Stimulated activated CD4-positive, alpha-beta T cell treated with anti-CD3 and anti-CD28 coated beads, Interleukin-2, amount 100 ng/mL, for 24 hours (primary cell): ENCODE data around the gene GNG13.
"Not testable (repeated sequence)": the region's sequence is repeated elsewhere in the genome, so short reads cannot be mapped to it uniquely, and the experiment has no call there.

Experiments
- DNase-seq, 2 donors: peaks; one replicate each; pipeline ENCODE4 v3.0.0-alpha.2; 2020

The GNG13 gene

DNA sequence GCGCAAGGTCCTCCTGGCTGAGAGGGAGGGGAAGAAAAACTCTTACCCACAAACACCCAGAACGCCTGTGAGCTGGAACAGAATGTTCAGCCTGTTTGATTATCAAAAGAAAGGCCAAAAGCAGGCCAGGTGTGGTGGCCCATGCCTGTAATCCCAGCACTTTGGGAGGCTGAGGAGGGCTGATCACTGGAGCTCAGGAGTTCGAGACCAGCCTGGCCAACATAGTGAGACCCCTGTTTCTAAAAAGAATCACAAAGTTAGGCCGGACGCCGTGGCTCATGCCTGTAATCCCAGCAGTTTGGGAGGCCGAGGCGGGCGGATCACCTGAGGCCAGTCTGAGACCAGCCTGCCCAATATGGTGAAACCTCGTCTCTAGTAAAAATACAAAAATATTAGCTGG lies 24.2 kb downstream of the GNG13 start:
- not testable (repeated sequence) for DNase-seq

DNA sequence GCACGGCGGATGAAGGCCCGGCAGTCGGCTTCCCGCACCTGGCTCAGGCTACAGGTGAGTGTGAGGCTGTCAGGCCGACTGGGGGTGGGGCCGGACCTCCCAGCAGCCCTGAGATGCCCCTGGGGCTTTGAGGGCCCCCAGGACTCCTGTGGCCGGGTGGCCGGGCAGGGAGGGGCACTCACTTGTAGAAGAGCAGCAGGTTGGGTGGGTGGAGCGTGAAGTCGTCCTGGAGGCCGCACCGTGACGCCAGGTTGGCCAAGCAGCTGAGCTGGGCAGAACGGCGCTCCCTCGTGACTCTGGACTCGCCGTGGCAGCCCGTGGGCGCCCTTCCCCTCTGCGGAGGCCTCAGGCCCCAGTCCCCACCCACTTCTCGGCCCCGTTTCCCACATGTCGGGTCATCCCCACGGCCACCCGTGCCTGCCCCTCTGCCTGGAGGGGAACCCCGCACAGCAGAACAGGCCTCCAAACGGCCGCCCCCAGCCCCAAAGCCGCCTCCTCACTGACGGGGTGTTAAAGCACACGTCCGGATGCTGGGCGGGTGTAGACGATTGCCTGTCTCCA lies 25.2 kb downstream of the GNG13 start:
- no peak for DNase-seq

DNA sequence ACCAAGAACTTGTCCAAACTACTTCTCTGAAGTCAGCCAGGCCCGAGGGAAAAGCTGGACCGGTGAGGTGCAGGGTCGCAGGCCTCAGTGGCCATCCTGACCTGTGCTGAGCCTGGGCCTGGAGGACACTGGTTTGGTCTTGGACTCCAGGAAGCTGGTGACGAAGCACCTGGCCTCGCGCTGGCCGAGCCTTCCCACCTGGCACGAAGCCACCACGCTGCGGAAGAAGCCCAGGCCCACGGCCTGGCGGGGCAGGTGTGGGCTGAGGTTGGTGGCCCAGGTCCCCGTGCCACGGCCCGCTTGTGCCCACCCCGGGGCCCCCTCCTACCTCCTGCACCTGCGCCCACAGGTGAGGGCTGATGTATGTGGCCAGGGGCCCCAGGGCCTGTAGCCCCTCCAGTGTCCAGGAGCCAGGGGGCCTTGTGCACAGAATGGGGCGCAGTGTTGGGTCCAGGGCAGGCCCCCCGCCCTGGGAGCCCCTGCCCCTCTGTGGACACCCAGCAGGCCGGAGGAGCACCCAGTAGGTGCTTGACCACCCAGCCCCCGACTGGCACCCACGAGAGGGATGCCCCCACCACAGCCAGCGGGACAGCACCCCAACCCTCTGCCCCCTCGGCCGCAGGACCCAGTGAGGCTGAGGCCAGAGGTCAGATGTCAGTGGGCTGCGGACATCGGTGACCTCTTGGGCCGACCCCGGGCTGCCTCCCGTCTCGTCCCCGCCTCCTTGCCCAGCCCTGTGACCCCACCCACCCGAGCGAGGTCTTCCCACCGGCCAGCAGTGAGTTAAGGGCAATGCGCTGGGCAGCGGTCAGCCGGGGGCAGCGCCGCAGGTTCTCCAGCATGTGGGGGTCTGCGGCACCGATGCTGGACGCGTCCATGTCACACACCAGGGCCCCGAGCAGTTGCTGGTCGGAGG lies 26.2 kb downstream of the GNG13 start:
- no peak for DNase-seq

DNA sequence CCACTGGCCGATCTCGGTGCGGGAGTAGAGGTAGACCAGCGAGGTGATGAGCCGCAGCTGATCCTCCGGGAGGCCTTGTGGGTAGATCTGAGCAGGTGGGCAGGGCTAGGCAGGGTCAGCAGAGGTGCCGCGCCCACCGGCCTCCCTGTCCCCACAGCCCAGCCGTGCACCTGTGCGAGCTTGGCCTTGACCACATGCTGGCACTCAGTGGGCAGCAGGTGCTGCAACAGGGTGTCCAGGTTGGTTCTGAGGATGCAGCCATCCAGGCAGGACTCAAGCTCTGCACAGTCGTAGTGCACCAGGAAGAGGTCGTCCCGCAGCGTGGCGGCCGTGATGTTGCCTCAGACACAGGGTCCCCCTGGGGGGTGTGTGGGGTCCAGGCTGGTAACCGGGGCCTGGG lies 27.6 kb downstream of the GNG13 start:
- DNase-seq: no peak

DNA sequence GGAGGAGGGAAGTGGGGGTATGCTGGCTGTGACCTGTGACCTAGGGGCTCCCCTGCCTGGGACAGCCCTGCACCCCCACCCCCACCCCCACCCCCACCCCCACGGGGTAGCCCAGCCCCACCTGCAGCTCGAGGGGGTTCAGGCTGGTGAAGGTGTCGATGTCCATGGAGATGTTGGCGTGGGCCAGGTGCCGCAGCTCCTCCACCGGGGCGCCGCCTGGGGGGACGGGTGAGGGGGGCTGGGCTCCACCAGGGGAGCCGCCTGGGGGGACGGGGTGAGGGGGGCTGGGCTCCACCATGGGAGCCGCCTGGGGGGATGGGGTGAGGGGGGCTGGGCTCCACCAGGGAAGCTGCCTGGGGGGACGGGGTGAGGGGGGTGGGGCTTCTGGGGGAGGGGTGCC lies 30.1 kb downstream of the GNG13 start:
- no peak for DNase-seq

DNA sequence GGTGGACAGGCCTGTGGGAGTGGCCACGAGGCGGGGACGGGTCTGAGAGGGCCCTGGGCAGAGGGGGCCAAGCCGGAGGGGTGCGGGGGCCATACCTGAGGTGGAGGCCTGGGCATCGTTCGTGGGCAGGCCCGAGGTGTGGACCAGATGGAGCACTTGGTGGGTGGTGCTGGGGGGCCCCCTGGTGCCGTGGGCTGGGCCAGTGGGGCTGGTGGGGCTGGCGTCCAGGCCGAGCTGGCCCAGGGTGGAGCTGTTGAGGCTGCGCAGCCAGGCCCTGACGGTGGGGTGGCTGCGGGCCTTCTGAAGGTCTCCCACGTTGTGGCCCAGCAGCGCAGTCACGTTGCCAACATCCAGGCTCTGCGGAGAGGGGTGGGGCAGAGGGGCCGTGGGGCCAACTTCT lies 30.6 kb downstream of the GNG13 start:
- DNase-seq: no peak

DNA sequence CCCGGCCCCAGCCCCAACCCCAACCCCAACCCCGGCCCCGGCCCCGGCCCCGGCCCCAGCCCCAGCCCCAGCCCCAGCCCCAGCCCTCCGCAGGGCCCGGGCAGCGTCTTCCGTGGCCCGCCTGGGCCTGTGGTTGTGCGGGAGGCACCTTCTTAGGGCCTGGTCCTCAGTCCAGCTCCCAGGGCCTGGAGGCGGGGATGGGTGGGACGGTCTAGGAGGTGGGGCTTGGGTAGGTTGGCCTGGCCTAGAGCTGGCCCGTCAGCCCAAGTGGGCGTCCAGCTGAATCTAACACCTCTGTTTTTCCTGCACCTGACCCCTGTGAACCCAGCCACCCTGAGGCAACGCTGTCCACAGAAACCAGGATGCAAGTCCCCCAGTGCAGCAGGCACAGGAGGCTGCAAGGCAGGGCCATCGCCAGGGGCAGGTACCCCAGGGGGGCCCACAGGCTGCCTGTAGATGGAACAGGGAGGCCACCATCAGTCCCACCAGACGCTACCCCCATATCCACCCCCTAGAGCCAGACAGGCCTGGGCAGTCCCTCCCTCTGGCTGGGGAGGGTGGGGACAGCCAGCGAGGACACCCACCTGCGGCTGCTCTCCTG lies 31.2 kb downstream of the GNG13 start:
- DNase-seq: no peak

DNA sequence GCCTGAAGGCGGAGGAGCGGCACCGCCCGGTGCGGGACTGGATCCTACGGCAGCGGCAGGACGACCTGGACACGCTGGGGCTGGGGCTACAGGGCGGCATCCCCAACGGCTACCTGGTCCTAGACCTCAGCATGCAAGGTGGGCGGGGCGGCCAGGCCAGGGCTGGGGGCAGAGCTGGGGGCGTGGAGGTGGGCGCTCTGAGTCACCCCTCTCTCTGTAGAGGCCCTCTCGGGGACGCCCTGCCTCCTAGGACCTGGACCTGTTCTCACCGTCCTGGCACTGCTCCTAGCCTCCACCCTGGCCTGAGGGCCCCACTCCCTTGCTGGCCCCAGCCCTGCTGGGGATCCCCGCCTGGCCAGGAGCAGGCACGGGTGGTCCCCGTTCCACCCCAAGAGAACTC lies 32.1 kb downstream of the GNG13 start:
- no peak for DNase-seq

DNA sequence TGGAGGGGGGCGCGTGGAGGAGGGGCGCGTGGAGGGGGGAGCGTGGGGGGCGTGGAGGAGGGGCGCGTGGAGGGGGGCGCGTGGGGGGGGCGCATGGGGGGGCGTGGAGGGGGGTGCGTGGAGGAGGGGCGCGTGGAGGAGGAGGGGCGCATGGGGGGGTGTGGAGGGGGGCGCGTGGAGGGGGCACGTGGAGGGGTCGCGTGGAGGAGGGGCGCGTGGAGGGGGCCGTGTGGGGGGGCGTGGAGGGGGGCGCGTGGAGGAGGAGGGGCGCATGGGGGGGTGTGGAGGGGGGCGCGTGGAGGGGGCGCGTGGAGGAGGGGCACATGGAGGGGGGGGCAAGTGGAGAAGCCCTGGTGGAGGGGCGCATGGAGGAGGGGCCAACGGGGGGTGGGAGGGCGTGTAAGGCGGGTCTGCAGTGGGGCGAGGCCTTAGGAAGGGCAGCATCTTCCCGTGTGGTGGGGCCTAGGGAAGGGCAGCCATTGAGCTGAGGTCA lies 32.7 kb downstream of the GNG13 start:
- no peak for DNase-seq

DNA sequence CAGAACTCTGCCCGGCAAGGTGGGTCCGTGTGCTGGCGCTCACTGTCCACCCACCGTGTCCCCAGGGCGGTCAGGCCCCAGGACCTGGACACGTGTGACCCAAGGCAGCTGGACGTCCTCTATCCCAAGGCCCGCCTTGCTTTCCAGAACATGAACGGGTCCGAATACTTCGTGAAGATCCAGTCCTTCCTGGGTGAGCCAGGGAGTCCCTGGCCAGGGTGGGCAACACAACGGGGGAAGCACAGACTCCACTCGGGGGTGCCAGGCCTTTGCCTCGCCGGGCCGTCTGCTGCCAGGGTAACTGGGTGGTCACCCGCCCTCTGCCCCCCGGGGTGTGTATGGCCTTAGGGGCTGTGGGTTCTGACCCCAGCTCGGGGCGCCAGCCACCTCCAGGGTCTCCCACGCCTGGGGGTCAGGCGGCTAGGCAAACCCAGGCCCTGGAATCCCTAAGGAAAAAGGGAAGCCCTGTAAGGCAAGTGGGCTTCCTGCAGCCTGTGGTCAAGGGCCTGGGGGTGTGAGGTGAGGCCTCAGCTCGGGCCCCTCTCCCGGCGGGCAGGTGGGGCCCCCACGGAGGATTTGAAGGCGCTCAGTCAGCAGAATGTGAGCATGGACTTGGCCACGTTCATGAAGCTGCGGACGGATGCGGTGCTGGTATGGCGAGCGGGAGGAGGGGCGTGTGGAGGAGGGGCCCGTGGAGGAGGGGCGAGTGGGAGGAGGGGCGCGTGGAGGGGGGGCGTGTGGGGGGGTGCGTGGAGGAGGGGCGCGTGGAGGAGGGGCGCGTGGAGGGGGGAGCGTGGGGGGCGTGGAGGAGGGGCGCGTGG lies 33.5 kb downstream of the GNG13 start:
- DNase-seq: no peak

DNA sequence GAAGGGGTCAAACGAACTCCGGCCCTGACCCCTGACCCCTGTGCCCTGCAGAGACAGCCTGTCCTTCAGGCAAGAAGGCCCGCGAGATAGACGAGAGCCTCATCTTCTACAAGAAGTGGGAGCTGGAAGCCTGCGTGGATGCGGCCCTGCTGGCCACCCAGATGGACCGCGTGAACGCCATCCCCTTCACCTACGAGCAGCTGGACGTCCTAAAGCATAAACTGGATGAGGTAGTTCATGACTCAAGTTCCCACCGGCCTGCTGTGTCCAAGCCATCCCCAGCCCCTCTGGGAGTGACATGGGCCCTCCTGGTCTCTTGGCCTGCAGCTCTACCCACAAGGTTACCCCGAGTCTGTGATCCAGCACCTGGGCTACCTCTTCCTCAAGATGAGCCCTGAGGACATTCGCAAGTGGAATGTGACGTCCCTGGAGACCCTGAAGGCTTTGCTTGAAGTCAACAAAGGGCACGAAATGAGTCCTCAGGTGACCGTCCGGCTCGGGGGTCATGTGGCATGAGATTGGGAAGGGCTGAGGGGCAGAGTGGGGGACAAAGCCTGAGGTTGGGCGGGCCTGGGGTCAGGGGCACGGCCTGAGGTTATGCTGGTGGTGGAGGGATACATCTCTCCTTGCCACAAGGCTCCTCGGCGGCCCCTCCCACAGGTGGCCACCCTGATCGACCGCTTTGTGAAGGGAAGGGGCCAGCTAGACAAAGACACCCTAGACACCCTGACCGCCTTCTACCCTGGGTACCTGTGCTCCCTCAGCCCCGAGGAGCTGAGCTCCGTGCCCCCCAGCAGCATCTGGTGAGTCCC lies 34.3 kb downstream of the GNG13 start:
- no peak for DNase-seq

DNA sequence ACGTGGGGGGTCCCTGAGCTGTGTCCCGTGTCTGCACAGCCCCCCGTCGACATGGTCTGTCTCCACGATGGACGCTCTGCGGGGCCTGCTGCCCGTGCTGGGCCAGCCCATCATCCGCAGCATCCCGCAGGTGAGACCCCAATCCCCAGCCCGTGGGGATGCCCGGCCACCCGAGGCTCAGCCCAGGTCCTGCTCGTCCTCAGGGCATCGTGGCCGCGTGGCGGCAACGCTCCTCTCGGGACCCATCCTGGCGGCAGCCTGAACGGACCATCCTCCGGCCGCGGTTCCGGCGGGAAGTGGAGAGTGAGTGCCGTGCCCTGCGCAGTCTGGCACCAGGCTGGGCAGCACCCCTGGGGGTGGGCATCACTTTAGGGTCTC lies 35.1 kb downstream of the GNG13 start:
- no peak for DNase-seq

DNA sequence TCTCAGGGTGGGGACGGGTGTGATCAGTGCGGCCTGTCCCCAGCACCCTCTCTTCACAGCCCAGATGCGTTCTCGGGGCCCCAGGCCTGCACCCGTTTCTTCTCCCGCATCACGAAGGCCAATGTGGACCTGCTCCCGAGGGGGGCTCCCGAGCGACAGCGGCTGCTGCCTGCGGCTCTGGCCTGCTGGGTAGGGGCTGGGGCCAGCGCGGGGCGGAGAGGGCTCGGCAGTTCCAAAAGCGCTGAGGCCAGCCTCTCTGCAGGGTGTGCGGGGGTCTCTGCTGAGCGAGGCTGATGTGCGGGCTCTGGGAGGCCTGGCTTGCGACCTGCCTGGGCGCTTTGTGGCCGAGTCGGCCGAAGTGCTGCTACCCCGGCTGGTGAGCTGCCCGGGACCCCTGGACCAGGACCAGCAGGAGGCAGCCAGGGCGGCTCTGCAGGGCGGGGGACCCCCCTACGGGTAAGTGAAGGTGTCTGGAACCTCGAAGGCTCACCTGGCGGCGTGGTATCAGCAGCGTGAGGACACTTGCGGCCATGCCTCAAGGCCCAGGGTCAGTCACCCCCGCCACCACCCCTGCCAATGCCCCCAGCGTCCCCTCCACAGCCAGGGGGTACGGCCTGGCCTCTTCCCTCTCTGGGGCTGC lies 35.6 kb downstream of the GNG13 start:
- no peak for DNase-seq

DNA sequence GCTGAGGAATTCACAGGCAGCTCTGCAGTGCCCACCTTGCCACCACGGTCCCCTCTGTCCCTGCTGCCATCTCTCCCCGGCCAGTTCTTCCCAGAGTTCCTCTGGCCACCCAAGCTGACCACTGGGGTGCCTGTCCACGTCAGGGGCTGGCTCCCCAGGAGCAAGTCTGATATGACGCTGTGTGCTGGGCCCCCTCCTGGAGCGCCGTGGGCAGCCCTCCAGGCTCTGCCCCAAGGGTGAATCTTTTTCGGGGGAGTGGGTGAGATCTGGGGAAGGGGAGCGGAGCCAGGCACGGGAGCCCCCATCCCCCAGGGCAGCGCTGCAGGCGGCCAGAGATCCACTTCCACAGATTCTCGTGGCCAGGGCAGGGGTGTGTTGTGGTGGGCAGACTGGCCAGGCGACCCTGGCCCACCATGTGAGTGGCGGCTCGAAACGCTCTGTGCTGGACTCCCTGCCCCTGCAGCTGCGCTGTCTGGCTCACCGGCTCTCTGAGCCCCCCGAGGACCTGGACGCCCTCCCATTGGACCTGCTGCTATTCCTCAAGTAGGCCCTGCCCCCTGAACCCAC lies 36.3 kb downstream of the GNG13 start:
- no peak for DNase-seq

DNA sequence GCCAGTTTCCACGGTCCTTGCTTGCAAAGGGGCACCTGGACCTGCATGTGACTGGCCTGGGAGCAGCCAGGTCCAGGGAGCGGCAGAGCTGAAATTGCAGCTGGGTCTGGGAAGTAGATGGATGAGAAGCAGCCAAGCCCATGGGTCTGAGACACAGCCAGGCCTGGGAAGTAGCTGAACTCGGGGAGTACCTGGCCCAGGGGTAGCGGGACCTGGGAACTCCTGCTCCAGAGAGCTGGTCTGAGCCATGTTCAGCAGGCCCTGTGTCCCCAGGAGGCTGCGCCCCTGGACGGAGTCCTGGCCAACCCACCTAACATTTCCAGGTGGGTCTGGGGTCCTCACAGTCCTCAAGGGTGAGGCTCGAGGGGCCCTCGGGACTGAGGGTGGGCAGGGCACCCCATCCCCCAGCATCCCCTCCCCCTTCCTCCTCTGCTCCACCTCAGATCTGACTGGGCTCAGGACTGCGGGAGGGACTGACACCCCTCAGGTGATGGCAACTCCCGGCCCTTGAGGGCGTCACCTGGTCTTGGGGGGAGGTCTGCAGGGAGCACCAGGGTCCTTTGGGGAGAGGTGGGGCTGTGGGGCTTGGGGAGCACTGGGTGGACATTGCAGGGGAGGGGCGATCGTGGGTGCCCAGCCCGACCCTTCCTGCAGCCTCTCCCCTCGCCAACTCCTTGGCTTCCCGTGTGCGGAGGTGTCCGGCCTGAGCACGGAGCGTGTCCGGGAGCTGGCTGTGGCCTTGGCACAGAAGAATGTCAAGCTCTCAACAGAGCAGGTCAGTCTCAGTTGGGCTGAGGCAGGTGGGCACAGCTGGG lies 37.0 kb downstream of the GNG13 start:
- no peak for DNase-seq

DNA sequence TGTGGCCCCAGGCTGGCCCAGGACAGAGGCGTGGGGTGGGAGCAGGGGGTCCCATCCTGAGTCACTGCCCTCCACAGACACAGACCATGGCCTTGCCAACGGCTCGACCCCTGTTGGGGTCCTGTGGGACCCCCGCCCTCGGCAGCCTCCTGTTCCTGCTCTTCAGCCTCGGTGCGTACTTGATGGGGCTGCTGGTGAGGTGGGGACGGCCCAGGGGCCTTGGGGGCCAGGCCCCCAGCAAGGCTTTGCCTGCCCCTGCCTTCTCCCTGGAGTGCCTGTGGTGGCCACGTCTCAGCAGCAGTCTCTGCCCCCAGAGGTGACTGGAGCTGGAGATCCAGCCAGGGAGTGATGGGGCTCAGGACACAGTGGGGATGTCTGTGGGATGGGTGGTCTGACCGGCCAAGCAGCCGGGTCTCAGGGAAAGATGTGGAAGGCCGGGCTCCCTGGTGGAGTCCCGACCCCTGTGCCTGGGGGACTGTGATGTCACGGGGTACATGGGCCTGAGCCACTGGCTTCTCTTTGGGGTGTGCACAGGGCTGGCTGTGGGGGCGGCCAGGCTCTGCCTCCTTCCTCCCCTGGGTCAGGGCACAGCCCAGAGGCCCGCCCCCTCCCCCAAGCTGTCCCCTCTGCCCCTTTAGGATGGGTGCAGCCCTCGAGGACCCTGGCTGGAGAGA lies 37.8 kb downstream of the GNG13 start:
- no peak for DNase-seq

DNA sequence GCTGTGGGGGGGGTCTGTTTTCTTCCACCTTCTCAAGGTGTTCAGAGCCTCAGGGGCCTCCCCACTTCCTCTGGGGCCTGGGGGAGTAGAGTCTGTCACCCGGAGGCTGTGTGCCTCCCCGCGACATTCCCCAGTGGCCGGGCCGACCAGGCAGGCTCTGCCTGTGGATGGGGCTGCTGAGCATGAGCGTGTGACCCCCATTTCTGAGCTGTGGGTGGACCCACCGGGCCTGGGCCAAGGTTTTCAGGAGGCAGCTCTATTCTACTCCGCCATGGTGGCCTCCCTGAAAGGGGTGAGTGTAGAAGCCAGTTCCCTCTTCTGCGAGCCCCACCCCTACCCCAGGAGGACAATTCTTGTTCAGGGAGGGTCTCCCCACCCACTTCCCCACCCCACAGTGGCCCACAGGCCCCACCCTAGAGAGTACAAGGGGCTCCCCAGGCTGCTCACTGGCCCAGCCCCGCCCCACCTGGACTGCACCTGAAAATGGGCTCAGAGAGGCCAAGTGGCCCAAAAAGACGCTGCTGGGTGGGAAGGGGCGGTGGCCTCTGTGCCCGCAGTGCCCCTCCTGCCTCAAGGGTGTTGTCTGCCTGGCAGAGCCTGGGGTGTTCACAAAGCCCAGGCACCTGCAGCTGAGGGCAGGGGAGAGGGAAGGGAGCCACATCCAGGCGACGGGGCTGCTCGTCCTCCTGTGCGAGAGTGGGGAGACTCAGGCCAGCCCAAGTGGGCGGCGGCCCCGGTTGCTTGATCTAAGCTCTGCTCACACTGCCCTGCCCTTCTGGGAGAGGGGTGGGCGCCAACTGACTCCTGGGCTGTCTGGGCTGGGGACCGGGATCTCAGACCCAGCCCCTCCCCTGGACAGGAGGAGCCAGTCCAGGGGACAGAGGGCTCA lies 38.7 kb downstream of the GNG13 start:
- no peak for DNase-seq

DNA sequence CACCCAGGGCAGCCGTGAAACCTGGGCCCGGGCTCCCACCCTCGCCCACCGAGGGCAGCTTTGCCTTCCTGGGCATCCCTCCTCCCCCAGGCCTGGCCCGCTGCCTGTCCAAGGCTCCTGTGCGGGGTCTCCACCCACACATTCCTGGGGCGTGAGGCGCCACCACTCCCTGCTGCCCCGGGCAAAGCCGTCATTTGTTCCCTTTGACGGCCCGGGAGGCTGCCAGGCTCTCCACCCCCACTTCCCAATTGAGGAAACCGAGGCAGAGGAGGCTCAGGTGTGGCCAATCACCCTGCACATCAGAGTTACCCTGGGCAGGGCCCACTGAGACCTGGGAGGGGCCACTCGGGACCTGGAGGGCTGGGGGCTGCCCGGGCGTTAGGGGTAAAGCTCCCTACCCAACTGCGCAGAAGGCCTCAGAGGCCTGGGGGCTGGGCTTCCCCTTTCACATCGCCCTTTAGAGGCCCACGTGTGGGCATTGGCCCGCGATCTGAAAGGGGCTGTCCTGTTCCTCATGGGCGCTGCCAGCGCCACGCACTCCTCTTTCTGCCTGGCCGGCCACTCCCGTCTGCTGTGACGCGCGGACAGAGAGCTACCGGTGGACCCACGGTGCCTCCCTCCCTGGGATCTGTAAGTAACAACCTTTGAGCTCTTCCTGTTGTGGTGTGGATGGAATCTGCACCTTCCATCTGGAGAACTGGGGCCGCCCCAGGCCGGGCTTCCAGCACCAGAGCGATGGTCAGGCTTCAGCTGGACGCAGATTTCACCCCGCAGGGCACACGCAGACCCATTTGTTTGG lies 39.8 kb downstream of the GNG13 start, which contains the start of gene MSLN:
Gene MSLN (plus strand): TSS at position 190 of the 799 bp plus-strand sequence. CDS start 1,947 bp downstream, outside the sequence.
- no peak for DNase-seq
